HG03342 (cell line): Measurements from ENCODE around the gene ETV3L.
"Not testable (repeated sequence)": the region's sequence is repeated elsewhere in the genome, so short reads cannot be mapped to it uniquely, and the experiment has no call there.

Experiments
- ATAC-seq: cut with Tn5 transposase; IDR thresholded peaks from one replicate; pipeline ENCODE4 v1.9.1; 2021; ENCODE audit warnings: mild to moderate bottlenecking, moderate library complexity; ENCODE audit not compliant: unreplicated experiment

The ETV3L gene

DNA sequence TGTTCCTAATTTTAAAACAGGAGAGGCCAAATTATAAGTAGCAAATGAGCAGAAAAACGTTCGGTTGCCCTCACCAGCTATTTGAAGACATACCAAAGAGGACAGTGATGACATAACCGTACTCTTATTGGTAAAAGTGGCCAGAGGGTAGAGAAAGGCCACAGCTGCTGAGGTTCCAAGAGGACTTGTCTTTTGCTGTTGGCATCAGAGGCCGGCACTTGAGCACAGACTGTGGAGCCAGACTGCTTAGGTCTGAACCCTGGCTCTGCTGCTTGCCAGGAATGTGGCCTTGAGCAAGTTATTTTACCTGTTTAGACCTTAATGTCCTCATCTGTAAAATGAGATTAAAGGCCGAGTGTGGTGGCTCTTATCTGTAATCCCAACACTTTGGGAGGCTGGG lies 14.9 kb downstream of the ETV3L start:
- ATAC-seq = no peak

DNA sequence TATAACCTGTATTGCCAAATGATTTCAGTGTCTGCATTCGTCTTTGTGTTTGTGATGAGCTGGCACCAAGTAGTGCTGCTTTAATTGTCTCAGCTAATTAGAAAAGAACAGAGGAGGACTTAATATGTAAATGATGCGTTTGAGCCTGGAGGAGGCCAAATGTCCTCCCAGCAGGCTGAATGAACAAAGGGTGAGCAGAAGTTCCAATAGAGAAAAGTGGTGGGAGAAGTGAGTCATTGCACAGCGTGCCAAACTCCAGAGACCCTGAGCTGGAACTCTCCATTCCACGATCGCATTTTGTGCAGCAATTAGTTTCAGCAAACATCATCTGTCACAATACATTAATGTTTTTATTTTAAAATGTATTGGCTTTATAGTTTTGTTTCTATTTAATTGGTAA lies 17.9 kb downstream of the ETV3L start:
- ATAC-seq = no peak

DNA sequence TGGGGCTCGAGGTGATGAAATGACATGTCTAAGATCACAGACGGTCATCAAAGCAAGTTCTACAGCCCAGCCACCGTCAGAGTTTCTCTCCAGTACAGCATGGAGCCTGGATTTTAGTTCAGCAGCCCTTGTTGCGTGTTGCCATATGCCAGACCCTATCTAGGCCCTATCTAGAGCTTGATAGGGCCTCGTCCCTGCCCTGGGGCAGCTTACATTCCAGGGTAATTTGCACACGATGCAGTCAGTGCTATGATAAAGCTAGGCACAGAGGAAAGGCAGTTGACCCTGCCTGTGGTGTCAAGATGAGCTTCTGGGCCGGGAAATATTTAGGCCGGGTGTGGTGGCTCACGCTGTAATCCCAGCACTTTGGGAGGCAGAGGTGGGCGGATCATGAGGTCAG lies 18.9 kb downstream of the ETV3L start:
- ATAC-seq = no peak

DNA sequence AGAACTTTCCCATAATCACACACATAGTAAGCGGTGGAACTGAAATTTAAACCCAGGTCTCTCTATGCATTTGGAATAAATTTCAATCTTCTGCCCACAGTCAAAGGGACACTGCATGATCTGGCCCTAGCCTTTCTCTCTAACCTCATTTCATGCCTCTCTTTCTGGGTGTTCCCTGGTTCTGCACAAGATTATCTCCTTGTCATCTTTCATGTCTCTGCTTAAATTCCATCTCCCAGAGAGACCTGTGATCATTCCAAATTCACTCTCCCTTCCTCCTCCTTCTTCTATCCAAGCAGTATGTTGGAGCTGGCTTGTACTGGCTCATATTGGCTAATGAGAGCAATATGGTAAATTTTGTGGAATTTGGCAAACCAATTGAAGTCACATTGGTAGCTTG lies 22.2 kb downstream of the ETV3L start:
- ATAC-seq = no peak

DNA sequence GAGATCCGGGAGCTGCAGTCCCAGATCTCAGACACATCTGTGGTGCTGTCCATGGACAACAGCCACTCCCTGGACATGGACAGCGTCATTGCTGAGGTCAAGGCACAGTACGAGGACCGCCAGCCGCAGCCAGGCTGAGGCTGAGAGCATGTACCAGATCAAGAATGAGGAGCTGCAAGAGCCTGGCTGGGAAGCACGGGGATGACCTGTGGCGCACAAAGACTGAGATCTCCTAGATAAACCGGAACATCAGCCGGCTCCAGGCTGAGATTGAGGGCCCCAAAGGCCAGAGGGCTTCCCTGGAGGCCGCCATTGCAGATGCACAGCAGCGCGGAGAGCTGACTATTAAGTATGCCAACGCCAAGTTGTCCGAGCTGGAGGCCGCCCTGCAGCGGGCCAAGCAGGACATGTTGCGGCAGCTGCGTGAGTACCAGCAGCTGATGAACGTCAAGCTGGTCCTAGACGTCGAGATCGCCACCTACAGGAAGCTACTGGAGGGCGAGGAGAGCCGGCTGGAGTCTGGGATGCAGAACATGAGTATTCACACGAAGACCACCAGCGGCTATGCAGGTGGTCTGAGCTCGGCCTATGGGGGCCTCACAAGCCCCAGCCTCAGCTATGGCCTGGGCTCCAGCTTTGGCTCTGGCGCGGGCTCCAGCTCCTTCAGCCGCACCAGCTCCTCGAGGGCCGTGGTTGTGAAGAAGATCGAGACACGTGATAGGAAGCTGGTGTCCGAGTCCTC lies 25.5 kb downstream of the ETV3L start:
- ATAC-seq = no peak

DNA sequence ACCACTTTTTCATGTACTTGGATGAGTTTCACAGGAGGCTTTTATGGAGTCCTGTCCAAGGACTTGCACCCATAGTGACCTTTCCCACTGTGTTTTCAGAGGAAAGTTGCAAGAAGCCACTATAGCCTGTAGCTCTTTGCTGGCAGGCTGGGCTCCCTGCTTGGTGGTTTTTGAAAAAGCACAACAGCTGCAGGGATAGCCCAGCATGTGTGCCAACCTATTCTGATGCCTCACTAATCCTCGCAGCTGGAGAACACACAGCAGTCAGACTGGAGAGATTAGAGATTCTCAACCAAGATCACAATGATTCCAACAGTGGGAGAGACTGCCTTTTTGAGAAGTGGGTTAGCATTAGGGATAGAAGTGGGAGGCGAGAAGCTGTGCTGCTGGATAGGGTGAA lies 30.0 kb downstream of the ETV3L start:
- no peak for ATAC-seq

DNA sequence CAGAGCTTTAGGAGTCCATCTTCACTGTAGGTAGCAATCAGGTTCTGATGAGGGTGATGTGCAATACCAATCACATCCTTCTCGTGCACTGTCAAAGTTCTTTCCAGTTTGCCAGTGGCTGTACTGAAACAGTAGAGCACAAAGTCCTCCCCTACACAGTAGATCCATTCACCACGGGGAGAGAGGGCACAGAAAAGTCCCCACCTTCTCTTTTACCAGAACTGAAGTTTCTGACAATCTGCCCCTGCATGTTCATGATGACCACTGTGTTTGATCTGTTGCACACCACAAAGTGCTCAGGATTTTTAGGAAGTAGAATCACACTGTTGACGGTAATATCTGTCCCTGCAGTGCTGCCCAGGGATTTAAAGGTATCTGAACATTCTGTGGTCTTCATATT lies 40.4 kb downstream of the ETV3L start:
- not testable (repeated sequence) for ATAC-seq

DNA sequence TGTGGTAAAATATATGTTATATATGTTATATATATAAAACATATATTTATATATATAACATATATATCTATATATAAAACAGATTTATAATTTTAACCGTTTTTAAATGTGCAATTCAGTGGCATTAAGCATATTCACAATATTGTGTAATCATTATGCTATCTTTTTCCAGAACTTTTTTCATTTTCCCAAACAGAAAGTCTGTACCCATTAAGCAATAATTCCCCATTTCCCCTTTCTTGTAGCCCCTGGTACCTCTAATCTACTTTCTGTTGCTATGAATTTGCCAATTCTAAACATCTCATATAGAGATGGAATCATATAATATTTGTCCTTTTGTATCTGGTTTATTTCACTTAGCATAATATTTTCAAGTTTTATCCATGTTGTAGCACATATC lies 43.3 kb downstream of the ETV3L start:
- no peak for ATAC-seq

DNA sequence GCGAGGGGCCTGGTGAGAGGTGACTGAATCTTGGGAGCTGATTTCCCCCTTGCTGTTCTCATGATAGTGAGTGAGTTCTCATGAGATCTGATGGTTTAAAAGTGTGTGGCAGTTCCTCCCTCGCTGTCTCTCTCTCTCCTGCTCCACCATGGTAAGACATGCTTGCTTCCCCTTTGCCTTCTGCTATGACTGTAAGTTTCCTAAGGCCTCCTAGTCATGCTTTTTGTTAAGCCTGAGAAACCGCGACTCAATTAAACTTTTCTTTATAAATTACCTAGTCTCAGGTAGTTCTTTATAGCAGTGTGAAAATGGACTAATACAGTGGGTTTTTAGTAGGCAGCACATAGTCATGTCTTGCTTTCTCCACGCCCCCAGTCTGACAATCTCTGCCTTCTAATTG lies 43.9 kb downstream of the ETV3L start:
- not testable (repeated sequence) for ATAC-seq

DNA sequence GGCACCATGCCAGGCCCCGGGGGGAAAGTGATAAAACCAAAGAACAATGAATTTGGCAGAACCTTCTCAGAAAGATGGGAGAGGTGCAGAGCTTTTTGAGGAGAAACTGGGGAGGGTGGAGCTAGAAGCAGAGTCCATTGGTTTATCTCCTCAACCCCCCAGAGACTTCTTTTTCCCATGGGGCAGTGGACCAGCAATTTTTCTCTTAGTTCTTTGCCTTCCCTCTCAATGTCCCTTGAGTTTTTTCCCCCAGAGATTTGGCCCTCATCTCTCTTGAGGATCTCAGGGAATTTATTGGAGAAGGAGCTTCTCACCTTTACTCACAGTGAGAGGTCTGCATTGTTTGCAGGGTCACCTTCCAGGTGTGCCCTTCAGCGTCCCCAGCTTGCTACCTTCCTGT lies 48.8 kb downstream of the ETV3L start:
- no peak for ATAC-seq

DNA sequence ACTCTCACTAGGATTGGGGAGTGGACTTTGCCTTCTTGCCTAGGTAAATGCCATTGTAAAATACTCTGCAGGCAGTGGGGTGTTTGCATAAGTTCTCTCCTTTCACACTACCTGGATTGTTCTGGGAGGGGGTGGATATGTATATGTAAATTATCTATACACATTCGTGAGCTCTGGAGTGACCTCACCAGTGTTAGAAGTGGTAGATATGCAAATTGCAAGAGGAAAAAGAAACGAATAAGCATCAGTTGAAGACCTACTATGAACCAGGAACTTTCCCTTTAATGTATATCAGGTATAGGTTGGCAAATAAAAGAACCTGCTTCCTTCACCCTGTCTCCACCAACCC lies 52.6 kb downstream of the ETV3L start:
- no peak for ATAC-seq

DNA sequence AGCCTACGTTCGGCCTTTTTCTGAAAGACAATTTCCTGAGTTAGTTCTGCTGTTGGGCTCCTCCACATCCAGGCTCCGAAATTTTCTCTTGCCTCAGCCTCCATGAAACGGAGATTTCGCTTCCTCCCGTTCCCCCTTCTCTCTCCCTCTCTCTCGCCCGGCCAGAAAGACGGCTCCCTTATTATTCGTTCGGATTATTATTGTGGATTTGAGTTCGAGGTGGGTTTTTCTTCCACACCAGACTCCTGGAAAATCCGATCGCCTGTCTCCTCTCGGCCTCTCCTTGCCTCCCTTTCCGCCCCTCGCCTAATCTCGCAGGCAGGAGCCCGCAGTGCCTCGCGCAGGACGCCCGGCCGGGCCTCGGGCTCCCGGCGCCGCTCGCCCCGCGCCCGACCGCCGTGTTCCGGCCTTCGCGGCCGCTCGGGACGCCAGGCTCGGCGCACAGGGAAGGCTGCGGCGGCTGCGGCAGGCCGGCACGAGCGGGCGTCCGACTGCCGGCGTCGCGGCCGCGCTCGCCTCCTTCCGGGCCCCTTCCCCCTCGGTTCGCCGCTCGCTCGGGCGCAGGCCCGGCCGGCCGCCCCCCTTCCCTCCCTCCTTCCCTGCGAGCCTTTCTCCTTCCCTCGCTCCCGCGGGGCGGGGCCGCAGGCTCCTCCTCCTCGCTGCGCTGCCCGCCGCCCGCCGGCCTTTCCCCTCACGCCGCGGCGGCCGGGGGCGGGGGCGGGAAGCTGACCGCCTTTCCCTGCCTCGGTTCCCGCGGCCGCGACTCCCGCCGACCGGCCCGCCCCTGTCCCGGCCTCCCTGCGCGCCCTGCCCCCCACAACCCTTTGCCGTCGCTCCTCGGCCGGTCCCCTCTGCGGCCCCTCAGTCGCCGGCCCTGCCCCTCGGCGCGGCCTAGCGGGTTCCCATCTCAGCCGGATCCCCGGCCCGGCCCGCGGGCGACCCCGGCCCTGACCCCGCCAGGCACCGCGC lies 54.1 kb downstream of the ETV3L start, which contains the start of gene ARHGEF11:
TSS of gene ARHGEF11 (minus strand) at position 493 of the 969 bp plus-strand sequence. CDS start 1,412 bp downstream, outside the sequence.
- peak; percentile 66 for ATAC-seq

DNA sequence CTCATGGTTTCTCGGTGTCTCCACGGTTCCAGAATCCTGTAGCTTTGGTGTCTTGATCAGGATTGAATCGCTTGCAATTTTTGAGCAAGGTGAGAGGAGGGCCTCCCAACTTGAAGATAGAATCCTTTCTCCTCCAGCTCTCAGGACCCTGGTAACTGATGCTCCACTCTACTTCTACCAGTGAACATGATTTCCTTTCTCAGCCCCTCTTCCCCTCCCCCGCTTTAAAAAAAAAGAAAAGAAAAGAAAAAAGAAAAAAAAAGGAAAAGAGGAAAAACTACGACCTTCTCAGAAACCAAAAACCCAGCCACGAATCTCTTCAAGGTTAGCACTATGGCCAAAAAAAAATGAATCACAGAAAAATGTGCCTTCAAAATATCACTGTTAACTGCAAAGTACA lies 55.3 kb downstream of the ETV3L start:
- ATAC-seq = no peak

DNA sequence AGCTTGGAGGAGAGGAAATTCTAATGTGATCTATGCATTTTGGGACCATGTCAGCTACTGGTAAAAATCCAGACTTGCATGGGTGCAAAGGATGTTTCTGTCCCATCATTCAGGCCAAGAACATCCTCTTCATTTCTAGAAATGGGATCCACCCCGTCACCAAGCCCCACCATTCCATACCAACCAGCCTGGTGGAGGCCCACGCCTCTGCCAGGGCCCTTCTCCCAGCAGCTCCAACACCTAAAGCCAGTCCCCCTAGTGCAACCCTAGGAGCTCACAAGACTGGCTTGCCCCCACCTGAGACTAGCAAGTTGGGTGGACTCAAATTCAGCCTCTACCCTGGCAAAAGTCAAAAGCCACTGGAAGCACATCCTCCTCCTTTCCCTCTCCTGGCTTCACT lies 55.9 kb downstream of the ETV3L start:
- ATAC-seq = no peak

DNA sequence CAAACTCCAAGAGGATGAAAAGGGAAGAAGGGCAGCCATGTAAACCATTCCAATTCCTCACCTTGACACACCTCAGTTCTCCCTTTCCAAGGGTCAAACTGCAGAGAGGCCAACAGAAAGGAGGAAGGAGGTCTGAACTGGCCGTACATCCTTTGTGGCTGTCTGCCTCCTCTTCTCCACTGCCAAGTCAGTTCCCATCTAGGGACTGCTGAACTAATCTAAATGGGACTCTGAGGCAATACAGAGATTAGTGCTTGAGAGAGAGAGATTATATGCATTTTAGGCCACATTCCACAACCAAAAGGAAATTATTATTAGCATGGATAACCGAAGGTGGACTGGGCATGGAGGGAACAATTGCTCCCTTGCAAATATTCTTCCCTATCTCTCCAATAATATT lies 56.8 kb downstream of the ETV3L start:
- ATAC-seq = no peak
